ENCODE measurements around the gene CTBP2.

GRCh38 chr10:125023255-125023654 is 137.1 kb downstream of the CTBP2 start:
- no peak for TF ChIP-seq CTCF (conservative IDR thresholded peaks at IDR 0.05; ENCODE audit: low read depth, low read length)
- no peak for TF ChIP-seq EZH2 (IDR thresholded peaks at IDR 0.05; ENCODE audit: borderline replicate concordance, low read depth, low read length, poor library complexity, severe bottlenecking)
